GM21390 (cell line): ENCODE data around the gene APOA5.
"Not testable (repeated sequence)": the region's sequence is repeated elsewhere in the genome, so short reads cannot be mapped to it uniquely, and the experiment has no call there.

Experiments used
- ATAC-seq: cut with Tn5 transposase; IDR thresholded peaks from one replicate; pipeline ENCODE4 v1.9.1; 2021; ENCODE audit not compliant: unreplicated experiment

Gene APOA5

DNA sequence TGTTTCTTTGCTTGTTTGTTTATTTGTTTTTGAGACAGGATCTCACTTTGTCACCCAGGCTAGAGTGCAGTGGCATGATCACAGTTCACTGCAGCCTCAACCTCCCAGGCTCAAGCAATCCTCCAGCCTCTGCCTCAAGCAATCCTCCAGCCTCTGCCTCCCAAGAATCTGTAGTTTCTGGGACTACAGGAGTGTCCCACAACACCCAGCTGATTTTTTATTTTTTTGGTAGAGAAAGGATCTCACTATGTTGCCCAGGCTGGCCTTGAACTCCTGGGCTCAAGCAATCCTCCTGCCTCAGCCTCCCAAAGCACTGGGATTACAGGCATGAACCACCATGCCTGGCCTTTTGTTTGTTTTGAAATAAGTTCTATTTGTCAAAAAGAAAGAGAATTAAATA is 10.0 kb upstream of the APOA5 start:
- ATAC-seq: not testable (repeated sequence)

DNA sequence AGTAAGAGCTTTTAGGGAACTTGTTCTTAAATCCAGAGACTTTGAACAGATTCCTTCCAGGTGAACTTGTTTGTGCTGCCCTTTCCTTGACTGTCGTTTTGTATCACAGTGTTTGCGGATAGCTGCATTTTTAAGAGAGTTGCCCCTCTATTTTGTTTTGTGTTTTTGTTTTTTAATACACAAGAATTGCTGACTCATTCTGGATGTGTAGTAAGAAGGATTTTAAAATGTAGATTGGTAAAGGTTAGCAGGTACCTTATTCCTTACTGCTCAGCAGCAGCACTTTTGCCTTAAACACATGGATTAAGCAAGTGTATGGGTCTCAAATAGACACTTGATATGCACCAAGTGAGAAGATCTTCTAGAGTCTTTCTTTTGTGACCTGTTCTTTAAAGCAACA is 8.9 kb upstream of the APOA5 start:
- ATAC-seq: no peak

DNA sequence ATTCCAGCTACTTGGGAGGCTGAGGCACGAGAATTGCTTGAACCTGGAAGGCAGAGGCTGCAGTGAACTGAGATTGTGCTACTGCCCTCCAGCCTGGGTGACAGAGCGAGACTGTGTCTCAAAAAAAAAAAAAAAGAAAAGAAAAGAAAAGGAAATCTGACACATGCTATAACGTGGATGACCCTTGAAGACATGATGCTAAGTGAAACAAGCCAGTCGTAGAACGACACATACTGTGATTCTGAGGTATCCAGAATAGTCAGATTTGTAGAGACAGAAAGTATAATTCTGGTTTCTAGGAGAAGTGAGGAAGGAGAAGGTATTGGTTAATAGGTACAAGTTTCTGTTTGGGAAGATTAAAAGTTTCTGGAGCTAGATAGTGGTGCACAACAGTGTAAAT is 6.7 kb upstream of the APOA5 start:
- ATAC-seq: no peak

DNA sequence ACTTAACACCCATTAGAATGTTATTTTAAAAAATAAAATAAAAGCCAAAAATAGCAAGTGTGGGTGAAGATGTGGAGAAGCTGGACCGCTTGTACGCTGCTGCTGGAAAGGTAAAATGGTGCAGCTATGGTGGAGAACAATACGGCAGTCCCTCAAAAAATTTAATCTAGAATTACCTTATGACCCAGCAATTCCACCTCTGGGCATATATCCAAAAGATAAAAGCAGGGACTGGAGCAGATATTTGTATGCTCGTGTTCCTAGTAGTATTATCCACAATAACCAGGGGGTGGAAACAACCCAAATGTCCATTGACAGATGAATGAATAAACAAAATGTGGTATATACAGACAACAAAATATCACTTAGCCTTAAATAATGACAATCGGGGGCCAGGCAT is 6.1 kb upstream of the APOA5 start:
- ATAC-seq: no peak

DNA sequence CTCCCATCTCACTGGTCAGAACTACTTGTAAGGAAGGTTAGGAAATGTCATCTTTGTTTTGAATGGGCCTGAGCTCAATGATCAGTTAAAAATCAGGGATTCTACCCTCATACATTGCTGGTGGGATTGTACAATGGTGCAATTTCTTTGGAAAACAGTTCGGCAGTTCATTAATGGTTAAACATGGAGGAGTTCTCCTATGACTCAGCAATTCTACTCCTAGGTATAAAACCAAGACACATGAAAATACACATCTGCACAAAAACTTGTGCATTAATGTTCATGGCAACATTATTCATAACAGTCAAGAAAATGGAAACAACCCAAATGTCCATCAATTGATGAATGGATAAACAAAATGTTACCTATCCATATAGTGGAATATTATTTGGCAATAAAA is 4.9 kb upstream of the APOA5 start:
- ATAC-seq: no peak

DNA sequence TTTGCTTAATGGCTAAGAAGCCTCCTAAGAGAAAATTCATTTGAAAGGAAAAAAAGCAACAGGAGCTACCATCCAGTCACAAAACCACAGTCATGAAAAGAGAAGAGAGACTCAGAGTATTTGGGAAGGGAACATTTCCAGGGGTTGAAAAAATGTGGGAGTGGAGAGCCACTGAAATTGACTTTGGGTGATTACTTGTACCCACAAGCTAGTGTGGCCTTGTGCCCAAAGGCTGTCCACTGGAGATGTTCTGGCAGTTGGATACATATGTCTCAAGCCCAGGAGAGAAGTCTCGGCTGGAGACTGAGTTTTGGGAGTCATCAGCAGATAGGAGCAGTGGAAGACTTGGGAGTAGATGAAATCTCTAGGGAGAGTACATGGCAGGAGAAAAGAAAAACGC is 3.2 kb upstream of the APOA5 start:
- no peak for ATAC-seq

DNA sequence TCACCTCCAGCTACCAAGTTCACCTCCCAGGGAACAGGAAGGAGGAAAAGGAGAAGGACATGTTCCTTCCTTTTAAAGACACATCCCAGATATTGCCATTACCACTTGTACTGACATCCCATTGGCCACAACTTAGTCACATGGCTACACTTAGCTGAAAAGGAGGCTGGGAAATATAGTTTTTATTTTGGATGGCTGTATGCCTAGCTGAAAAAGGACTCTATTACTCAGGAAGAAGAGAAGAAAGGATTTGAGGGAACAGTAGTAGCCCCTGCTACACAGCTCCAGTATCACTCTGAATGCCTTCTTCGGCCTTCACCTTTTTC is 2.1 kb upstream of the APOA5 start:
- no peak for ATAC-seq

DNA sequence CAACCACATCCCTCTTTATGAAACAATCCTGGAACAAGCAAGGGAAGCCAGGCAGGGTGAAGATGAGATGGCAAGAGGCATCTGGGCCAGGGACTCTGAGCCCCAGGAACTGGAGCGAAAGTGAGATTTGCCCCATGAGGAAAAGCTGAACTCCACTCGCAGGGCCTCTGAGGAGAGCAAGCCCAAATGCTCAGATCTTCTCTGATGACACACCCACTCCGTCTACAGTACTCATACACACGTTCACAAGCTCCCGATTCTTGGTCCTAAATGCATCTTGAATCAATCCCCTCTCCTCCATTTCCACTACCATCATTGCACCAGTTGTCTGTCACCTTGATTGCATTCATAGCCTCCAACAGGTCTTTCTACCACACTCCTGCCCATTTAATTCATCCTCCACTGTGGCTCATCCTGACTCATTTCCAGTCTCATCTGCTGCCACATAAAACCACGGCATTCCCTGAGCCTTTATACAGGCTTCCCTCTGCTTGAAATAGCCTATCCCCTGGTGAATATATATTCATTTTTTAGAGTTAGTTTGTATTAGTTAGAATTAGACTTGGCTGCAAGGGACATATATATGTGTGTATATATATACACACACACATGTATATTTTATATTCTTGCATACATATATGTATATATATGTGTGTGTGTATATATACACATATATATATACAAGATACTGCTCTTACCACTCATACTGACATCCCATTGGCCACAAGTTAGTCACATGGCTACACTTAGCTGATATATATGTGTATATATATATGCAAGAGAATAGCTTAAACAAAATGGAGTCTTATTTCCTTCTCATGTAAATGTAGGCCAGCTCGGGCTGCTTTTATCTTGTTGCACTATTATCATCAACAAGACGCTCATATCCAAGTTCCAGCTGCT is 1.4 kb upstream of the APOA5 start:
- no peak for ATAC-seq

DNA sequence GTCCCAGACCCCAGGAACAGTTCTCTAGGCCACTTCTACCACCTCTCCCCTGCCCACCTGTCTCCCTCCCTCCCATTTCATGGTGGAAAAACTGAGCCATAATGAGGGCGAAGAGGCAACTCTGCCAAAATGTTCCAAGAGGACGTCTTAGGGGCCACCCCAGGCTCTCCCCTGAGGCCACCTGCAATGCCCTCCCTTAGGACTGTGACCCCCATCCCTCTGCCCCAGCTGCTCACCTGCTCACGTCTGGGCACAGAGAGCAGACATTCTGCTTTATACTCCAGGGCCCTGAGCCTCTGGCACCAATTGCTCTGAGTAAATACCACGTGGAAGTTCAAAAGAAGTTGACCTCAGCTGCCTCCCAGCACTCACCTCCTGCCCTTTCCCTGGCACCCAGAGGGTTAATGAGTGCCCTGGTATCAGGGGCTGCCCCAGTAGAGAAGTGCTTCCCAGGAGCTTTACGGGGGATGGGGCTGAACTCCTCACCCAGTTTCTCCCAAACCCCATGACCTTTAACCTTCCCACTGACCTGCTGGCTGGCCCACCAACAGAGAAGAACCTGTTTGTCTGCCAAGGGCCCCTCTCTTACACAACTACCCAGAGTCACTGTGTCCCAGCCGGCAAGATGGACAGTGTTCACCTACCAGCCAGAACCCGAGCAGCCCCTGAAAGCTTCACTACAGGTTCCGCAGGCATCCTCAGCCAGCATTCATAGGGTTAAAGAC is 627 bp upstream of the APOA5 start:
- no peak for ATAC-seq

DNA sequence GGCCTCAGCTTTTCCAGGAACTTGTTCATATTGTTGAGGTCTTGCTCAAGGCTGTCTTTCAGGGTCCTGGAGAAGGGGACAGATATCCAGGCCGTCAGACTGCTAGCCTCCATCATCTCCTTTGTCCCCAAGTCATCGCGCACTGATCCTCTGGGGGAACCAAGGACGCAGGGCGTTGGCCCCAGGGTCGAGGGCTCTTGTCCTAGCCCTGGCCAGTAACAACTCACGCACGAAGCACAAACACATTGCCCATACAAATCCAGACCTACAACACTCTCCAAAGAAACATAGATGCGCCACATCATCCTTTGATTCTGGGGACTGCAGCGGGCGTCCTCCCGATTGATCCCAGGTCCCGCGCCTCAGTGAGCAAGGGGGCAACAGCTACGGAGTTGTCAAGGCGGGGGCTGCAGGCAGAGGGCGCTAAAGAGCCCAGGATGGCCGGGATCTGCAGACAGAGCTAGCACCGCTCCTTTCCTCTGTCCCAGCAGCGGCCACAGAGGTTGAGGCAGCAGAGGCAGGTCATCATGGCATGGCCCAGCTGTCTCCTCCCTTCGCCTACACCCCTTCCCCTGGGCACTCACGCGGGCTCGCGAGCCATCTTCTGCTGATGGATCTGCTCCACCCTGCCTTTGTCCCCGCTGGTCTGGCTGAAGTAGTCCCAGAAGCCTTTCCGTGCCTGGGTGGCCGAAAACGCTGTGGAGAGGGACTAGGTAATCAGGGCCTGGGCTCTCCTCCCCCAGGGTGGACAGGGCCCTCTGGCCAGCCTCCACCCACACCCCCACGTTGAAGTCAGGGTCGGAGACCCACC is 472 bp downstream of the APOA5 start:
- no peak for ATAC-seq

DNA sequence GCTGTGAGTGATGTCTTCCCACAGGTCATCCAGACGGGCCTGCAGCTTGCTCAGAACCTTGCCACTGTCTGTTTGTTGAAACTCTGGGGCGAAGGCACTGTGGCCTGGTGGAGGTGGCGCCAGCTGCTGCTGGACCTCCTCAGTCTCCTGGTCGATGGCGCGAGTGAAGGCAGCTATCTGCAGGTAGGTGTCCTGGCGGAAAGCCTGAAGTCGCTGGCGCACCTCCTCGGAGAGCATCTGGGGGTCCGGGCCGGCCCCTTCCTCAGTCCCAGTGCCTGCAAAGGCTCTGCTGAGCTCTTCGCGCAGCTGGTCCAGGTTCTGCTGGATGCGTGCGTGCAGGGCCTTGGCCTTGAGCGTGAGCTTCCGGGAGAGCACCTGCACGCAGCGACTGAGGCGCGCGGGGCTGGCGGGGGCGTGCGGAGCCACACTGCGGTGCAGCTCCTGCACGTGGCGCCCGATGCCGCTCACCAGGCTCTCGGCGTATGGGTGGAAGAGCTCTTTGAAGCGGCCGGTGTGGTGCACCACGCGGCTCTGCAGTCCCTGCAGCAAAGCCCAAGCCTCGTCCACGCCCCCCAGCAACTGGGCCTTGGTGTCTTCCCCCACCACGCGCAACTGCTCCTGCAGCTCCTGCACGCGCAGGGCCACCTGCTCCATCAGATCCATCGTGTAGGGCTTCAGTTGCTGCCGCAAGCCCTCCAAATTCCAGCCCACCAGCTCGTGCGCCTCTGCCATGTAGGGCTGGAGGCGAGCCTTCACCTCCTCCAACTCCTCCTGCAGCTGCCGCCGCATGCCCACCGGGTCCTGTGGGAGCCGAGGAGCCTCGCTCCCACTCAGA is 1.3 kb downstream of the APOA5 start:
- no peak for ATAC-seq

DNA sequence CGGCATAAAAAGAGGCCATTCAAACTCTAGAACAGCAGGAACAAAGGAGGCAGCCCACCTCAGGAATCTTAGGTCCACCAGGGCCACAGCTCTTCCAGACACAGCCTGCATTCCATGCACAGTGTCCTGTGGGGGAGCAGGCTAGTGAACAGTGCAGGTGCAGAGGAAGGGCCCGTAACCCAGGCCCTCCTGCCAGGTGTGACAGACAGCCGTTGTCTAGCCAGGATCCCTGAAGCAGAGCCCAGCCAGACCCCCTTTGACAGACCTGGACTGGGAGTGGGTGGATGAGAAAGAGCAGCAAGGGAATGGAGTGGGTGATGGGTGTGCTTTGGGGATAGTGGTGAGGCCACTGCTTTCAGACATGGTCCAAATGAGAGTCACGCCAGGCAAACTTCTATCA is 2.7 kb downstream of the APOA5 start:
- ATAC-seq: no peak

DNA sequence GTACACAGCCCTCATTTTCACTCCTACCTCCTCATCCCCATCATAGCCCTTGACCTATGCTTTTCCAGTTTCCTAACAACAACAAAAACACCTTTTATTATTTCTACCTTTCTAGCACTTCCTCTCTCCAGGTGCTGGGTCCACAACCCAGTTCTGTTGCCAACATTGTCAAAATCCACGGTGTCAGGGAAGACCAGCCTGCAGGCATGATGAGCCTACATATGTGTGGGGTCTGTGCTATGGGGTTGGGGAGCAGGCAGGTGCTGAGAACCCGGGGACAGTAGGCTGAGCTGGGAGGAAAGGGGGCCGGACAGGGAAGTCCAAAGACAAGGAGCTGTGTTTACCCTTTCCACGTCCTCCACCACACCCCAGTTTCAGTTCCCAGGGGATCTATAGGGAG is 3.1 kb downstream of the APOA5 start:
- no peak for ATAC-seq

DNA sequence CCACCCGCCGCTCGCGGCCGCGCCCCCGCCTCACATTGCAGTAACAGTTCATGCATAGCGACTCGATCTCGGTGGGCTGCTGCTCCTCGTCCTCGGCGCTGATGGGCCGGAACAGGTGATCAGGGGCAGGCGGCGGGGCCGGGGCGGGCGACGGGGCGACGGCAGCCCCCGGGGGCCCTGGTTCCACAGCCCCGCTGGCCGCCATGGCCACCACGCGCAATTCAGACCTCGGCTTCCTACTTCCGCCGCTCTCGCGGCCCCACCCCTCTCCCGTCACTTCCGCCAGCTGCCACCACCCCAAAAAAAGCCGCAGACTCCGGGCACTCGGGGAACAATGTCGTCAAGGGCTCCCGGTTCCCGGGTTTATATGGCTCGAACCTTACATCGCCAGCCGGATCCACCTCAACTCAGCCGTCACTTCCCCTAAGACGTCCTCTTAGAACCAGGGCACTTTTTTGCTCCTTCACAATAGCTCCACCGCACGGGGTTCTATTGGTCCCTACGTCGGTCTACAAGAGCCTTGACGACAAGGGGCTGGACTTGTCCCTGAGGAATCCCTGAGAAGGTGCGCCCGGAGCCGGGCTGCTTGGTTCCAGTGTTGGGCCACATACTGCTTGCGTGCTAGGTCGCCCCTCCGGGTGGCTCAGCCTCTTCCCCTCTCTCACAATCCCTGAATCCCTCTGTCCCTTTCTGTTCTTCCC is 3.7 kb downstream of the APOA5 start, which contains the start of gene ZPR1:
TSS of gene ZPR1 (minus strand) at position 238 of the 701 bp plus-strand sequence. CDS start at position 205, 33 bp downstream.
- ATAC-seq: peak; percentile 90

DNA sequence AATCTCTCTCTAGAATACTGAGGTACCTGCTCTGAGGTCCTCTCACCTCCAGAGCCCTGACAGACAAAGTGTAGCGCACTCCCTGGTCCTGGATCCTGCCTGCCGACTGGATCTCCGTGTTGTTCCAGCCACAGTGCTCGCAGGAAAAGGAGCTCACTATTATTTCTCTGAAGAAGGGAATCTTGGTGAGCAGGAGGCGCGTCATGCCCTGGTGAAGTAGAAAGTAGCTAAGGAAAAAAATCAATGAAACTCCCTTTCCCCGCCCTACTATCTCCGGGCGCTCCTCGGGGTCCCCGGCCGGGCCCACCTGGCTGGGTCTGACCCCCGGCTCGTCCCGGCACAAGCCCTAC is 4.3 kb downstream of the APOA5 start:
- ATAC-seq: no peak

DNA sequence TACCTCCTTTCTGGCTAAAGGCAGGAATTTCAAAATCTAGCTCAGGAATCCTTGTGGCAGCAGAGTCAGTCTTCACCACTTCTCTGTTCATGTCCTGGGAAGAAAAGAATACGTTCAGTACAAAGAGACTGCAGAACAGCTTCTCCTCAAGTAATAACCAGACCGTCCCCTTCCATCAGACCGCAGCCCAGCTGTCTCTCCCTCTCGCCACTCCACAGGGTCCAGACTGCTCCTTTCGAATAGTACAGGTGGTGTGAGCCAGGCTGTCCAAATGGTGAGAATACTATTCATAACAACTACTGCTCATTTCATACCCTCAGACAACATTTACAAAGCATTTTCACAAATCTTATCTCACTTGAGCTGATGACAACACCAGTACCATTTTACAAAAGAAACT is 4.7 kb downstream of the APOA5 start:
- no peak for ATAC-seq

DNA sequence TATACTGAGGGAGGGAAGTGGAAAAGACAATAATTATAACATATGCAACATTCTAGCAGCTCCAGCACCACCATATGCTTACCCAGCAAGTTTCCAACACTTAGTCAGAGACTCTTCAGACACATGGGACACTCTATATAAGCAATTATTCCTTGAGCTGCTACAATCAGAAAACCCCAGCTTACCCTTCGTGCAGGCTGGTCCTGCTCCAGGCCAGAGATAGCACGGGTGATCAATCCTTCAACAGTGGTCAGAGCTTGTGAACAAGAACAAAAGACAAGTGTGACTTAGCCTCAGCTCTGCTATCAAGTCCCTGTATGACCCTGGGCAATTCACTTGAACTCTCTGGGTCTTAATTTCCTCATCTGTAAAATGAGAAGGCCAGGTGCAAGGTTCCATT is 5.4 kb downstream of the APOA5 start:
- no peak for ATAC-seq

DNA sequence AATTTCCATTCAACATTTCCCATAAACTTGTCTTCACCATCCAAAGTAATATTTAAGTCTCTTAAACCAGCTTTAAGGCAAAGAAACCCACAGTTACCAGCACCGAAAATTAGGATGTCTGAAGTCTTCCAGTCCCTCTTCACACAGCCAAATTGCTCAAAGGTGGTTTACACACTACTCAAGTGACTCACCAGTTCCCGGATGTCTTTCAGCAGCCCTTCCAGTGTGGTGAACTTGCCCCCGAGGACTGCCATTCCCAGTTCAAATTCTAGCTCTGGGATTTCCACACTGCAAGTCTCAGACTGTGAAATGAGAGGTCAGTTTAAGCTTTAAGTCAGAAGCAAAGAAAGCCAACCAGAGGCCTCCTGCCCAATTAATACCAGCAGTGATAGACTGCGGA is 9.0 kb downstream of the APOA5 start:
- no peak for ATAC-seq

DNA sequence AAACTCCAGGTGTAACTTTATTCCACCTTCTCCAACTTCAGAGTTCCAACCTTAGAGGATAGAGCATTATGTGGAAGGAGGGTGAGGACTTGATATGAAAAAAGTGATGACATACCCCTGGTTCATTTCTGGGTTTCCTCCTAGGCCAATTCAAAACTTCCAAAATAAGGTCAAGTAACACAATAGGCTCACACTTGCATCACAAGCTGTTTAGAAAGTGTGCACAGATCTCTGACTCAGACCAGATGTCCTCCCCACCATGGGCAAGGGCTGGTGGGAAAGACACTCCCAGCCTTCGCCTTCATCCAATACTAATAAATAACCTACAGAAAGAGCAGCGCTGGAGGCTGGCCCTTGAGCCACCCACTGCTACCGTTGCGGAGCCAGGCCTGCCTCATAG is 13.1 kb downstream of the APOA5 start:
- ATAC-seq: no peak

DNA sequence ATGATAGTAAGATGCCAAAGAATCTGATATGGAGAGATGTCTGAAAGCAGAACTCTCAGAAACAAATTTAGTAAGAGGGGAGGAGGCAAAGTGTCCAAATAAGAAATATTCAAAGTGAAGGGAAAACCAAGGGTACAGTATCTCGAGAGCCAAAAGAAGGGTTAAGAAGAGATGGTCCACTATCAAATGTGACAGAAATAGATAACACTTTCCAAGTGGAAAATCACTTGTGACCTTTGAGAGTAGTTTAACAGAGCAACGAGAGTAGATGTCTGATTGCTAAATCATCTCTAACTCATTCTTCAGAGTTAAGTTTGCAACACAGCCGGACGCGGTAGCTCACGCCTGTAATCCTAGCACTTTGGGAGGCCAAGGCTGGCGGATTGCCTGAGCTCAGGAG is 14.6 kb downstream of the APOA5 start:
- ATAC-seq: no peak
